IPS DF 6.9 (cell line): Measurements from ENCODE around the gene NR4A3.
"Not testable (repeated sequence)": the region's sequence is repeated elsewhere in the genome, so short reads cannot be mapped to it uniquely, and the experiment has no call there.

Experiments
- DNase-seq: peaks from one replicate; pipeline ENCODE4 v3.0.0-alpha.2; 2013; ENCODE audit warnings: low read depth, low spot score
- H3K27ac ChIP-seq: one replicate; pipeline ENCODE4 v1.5.1; 2013; ENCODE audit warnings: low read length, control low read depth
- H3K27me3 ChIP-seq: 2 replicates; pipeline ENCODE4 v1.6.1; 2013; ENCODE audit warnings: mild to moderate bottlenecking, low read length; ENCODE audit not compliant: control insufficient read depth, insufficient read depth
- H3K36me3 ChIP-seq: 2 replicates; pipeline ENCODE4 v1.6.1; 2013; ENCODE audit warnings: low read length; ENCODE audit not compliant: control insufficient read depth, insufficient read depth
- H3K4me1 ChIP-seq: 2 replicates; pipeline ENCODE4 v1.6.1; 2013; ENCODE audit warnings: low read length; ENCODE audit not compliant: control insufficient read depth, insufficient read depth
- H3K4me3 ChIP-seq: 2 replicates; pipeline ENCODE4 v1.5.1; 2013; ENCODE audit warnings: mild to moderate bottlenecking, low read length
- H3K9me3 ChIP-seq: 2 replicates; pipeline ENCODE4 v1.6.1; 2013; ENCODE audit warnings: low read length, inconsistent platforms; ENCODE audit not compliant: control insufficient read depth, insufficient read depth
- WGBS: extraction: QIAGEN DNeasy Blood & Tissue Kit; methylation state at CpG from one replicate; pipeline ENCODE4 v1.1.7; 2013; ENCODE audit warnings: mixed read lengths, missing lambda C conversion rate; ENCODE audit not compliant: insufficient read length, insufficient coverage; 5-methylcytosine and 5-hydroxymethylcytosine counted together

NR4A3 gene

DNA sequence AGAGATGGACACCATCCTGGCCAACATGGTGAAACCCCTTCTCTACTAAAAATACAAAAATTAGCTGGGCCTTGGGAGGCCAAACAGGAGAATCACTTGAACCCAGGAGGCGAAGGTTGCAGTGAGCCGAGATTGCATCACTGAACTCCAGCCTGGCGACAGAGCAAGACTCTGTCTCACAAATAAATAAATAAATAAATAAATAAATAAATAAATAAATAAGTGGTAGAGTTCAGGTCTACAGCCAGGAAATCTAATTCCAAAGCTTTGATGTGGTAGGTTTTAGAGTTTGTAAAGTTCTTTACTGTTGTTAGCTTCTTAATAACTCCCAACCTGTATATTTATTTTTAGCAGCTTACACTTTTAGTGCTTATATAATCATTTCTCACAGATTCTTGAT, 35.9 kb downstream of the NR4A3 start:
- not testable (repeated sequence) for DNase-seq, H3K4me1 ChIP-seq, H3K27me3 ChIP-seq, H3K36me3 ChIP-seq, H3K4me3 ChIP-seq, H3K9me3 ChIP-seq, H3K27ac ChIP-seq
- WGBS, result no CpG with 5 or more reads among the region's 3 CpGs

DNA sequence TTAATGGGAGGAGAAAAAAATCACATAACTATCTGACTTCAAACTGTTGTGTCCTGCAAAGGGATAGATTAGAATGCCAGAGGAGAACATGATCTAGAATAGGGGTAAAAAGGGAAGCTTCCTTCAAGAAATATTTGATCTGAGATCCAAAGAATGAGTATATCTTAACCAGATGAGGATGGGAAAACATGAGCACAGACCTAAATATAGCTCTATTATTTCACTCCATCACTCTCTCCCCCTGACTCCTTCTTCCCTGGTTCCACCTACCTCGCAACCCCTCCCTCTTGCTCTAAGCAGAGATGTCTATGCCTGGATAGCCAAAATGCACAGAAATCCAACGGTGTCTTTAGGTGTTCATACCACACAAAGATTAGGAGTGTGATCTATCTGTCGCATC, 36.4 kb downstream of the NR4A3 start:
- no CpG with 5 or more reads among the region's 3 CpGs for WGBS
- no peak for DNase-seq
- no peaks in the 10 kb centered on the region for H3K36me3 ChIP-seq
- no peak overlapping the region for H3K27ac ChIP-seq
- no peaks in the 10 kb centered on the region for H3K4me1 ChIP-seq
- no peaks in the 10 kb centered on the region for H3K27me3 ChIP-seq
- H3K4me3 ChIP-seq, result no peak overlapping the region
- no peaks in the 10 kb centered on the region for H3K9me3 ChIP-seq

DNA sequence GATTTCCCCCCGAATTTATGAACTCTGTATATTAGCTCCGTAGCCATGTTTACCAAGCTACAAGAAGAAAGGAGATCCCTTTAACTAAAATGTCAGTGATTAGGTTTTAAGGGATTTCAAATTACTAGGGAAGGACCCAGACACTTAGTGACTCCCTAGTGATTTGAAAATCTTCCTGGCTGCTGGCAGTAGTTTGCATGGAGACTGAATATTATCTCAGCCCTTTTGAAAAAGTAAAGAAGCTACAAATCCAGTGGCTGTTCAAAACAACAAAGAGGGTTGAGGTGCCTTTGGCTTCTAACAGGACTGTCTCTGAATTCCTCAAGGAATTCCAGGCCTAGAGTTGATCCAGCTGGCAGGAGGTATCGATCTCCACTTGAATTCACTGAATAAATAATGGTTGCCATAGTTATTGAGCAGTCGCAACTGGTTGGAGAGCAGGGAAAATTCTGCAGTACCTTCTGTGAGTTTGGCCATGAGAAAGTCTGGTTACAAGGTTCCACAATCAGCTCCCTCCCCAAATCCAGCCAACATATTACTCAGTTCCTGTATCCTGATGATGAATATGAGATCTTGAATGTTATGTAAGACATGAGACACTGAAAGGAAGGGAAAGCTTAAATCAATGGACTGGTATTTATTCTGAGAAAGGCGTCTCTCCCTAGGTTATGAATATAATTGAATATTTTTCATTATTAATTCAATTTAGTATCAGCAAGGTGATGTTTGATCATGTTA, 37.7 kb downstream of the NR4A3 start:
- Histone ChIP-seq H3K4me3 (no peak overlapping the region), H3K9me3 (no peaks in the 10 kb centered on the region), H3K27me3 (no peaks in the 10 kb centered on the region), H3K4me1 (no peaks in the 10 kb centered on the region), H3K27ac (no peak overlapping the region), H3K36me3 (no peaks in the 10 kb centered on the region)
- DNase-seq, result no peak
- WGBS, result no CpG with 5 or more reads among the region's 5 CpGs

DNA sequence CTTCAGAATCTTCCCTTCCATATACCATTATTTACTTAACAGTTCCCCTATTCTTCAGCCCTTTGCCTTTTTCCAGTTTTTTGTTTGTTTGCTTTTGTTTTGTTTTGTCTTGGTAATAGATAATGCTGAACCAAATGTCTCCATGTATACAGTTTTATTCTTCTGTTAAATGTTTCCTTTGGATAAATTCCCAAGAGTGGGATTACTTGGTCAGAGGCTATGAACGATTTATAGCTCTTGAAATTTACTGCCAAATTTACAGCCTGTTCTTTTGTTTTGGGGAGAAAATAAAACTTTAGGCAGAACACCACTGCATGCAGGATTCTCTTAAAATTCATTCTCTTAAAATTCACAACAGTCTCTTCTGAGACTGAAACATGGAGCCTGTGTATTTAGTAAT, 38.6 kb downstream of the NR4A3 start:
- H3K4me1 ChIP-seq, result no peaks in the 10 kb centered on the region
- no peaks in the 10 kb centered on the region for H3K9me3 ChIP-seq
- no peaks in the 10 kb centered on the region for H3K27me3 ChIP-seq
- no peak for DNase-seq
- no peaks in the 10 kb centered on the region for H3K36me3 ChIP-seq
- no CpG with 5 or more reads among the region's 1 CpG for WGBS
- no peak overlapping the region for H3K27ac ChIP-seq
- H3K4me3 ChIP-seq, result no peak overlapping the region

DNA sequence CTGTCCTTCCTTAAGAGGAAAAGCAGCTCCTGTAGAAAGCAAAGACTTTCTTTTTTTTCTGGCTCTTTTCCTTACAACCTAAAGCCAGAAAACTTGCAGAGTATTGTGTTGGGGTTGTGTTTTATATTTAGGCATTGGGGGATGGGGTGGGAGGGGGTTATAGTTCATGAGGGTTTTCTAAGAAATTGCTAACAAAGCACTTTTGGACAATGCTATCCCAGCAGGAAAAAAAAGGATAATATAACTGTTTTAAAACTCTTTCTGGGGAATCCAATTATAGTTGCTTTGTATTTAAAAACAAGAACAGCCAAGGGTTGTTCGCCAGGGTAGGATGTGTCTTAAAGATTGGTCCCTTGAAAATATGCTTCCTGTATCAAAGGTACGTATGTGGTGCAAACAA, 42.3 kb downstream of the NR4A3 start:
- Histone ChIP-seq H3K27ac (no peak overlapping the region), H3K4me3 (no peak overlapping the region), H3K36me3 (no peaks in the 10 kb centered on the region), H3K9me3 (no peaks in the 10 kb centered on the region), H3K4me1 (no peaks in the 10 kb centered on the region), H3K27me3 (no peaks in the 10 kb centered on the region)
- no CpG with 5 or more reads among the region's 2 CpGs for WGBS
- no peak for DNase-seq

DNA sequence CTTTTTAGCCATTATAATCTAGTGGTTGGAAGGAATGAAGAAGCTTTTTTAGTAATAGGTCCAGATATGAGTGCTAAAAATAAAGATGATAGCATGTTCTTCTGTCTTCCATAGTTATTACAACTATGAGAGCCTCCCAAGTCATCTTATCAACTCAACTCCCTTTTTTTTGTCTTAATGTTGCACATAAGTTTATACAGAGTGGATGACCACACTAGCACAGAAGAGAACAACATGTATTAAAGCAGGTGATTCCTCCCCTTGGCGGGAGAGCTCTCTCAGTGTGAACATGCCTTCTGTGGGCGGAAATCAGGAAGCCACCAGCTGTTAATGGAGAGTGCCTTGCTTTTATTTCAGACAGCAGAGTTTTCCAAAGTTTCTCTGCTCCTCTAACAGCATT, 44.7 kb downstream of the NR4A3 start:
- no peak for DNase-seq

DNA sequence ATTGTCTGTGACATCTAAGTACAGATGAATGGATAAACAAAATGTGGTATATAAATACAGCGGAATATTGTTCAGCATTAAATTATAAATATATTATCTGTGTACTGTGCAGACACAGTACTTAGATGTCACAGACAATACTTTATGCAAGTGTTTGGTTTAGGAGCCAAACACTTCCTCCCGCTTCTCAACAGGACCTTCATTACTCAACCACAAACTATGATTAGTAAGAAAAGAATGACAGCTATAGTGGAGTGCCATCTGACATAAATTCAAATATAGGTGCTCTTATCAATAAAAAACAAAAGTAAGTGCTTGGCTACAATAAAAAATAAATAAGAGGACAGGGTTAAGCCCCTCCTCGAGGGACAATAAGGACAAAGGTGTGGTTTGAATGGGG, 45.9 kb downstream of the NR4A3 start:
- Histone ChIP-seq H3K4me3 (no peak overlapping the region), H3K27ac (no peak overlapping the region), H3K36me3 (no peaks in the 10 kb centered on the region), H3K9me3 (no peaks in the 10 kb centered on the region), H3K27me3 (no peaks in the 10 kb centered on the region), H3K4me1 (no peaks in the 10 kb centered on the region)
- no peak for DNase-seq
- no CpG with 5 or more reads among the region's 3 CpGs for whole genome bisulfite sequencing

More for the DNA sequence above, 44.7 kb downstream of the NR4A3 start:
- Histone ChIP-seq H3K27ac (no peak overlapping the region), H3K4me3 (no peak overlapping the region), H3K9me3 (no peaks in the 10 kb centered on the region), H3K4me1 (no peaks in the 10 kb centered on the region), H3K36me3 (no peaks in the 10 kb centered on the region), H3K27me3 (no peaks in the 10 kb centered on the region)
- WGBS, result no CpG with 5 or more reads among the region's 2 CpGs

DNA sequence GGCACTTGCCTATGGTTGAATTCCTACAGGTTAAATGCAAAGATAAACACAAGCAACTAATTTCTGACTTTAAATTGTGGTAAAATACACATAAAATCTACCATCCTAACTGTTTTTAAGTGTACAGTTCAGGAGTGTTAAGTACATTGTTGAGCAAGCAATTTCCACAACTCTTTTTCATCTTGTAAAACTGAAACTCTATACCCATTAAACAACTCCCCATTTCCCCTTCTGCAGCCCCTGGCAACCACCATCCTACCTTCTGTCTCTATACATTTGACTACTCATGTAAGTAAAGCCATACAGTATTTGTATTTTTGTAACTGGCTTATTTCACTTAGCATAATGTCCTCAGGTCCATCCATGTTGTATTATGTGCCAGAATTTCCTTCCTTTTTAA, 46.3 kb downstream of the NR4A3 start:
- no peaks in the 10 kb centered on the region for H3K27me3 ChIP-seq
- no peaks in the 10 kb centered on the region for H3K9me3 ChIP-seq
- H3K27ac ChIP-seq, result no peak overlapping the region
- H3K4me3 ChIP-seq, result no peak overlapping the region
- no peak for DNase-seq
- no peaks in the 10 kb centered on the region for H3K36me3 ChIP-seq
- H3K4me1 ChIP-seq, result no peaks in the 10 kb centered on the region

DNA sequence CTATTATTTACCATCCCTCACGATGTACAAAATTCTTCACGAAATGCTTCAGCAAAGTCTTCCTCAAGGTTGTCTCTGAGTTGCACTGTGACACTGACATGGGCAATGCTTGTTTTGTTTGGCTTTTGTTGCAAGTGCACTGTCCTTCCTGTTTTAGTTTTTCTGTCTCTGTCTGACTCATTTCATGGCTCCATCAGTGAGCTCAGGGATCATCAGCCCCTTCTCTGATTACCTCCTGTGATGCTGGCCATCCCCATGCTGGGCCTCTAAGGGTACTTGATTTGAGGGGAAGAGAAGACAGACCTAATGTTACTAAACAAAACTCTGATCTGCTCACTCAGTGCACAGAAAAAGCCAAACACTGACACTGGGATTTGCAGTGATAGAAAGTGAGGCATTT, 47.2 kb downstream of the NR4A3 start:
- no peak for DNase-seq
- Histone ChIP-seq H3K27ac (no peak overlapping the region), H3K4me1 (no peaks in the 10 kb centered on the region), H3K36me3 (no peaks in the 10 kb centered on the region), H3K4me3 (no peak overlapping the region), H3K9me3 (no peaks in the 10 kb centered on the region), H3K27me3 (no peaks in the 10 kb centered on the region)
- no CpG with 5 or more reads among the region's 2 CpGs for WGBS

DNA sequence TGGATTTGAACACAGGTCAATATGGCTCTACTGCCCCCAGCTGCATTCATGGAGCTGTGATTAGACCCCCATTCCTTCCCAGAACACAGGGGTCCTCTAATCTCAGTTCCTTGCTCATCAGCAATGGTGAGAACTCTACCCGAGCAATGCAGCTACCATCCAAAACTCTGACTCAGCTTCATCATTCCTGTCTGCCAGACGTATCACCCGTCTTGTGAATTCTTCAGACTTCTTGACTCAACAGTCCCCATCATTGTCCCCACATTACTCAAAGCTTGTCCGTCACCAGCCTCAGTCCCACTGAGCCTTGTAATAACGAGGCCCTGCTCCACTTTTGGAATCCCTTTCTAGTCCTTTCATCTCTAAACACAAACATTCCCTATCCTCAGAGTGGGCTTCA, 48.4 kb downstream of the NR4A3 start:
- no peaks in the 10 kb centered on the region for H3K9me3 ChIP-seq
- no peak for DNase-seq
- no peak overlapping the region for H3K4me3 ChIP-seq
- no peaks in the 10 kb centered on the region for H3K36me3 ChIP-seq
- no peaks in the 10 kb centered on the region for H3K4me1 ChIP-seq
- H3K27ac ChIP-seq, result no peak overlapping the region
- H3K27me3 ChIP-seq, result no peaks in the 10 kb centered on the region
- WGBS, result no CpG with 5 or more reads among the region's 5 CpGs

DNA sequence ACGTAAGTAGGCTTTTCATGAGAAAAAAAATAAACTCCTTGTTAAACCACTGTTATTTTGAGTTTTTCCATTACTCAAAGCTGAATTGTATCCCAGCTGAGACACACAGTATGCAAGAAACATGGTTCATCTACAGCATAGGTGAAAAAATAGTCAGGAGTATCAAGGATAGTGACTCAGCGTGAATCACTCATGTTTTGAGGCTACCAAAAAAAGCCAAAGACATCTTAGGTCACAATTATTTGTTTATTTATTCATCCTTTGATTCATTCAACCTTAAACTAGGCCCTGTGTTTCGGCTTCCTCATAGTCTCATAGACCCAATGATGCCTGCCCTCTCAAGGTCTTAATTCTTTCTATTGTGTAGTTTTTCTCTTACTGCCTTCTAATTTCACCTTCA, 51.8 kb downstream of the NR4A3 start:
- H3K27ac ChIP-seq, result no peak overlapping the region
- no peaks in the 10 kb centered on the region for H3K9me3 ChIP-seq
- WGBS, result no CpG with 5 or more reads among the region's 3 CpGs
- H3K4me1 ChIP-seq, result no peaks in the 10 kb centered on the region
- no peak overlapping the region for H3K4me3 ChIP-seq
- DNase-seq, result no peak
- H3K36me3 ChIP-seq, result no peaks in the 10 kb centered on the region
- no peaks in the 10 kb centered on the region for H3K27me3 ChIP-seq
